Activated T-helper 1 cell treated with anti-CD3 and anti-CD28 coated beads, Interleukin-2, amount 50 U/mL, for 16 hours (primary cell): ENCODE data around the gene TTC39C.

Experiments
- DNase-seq, 2 donors: peaks; one replicate each; pipeline ENCODE4 v3.0.0-alpha.2; 2020; ENCODE audit warnings: low read depth in 1 of 2, low spot score in 1 of 2

Gene TTC39C

GRCh38 chr18:24078391-24078790, 63.8 kb downstream of the TTC39C start:
- DNase-seq: no peak

- no peak for DNase-seq
Observed at GRCh38 chr18:24080861-24081260, 66.3 kb downstream of the TTC39C start.

GRCh38 chr18:24083550-24083949, 69.0 kb downstream of the TTC39C start:
- DNase-seq: no peak

GRCh38 chr18:24086082-24086481, 71.5 kb downstream of the TTC39C start:
- no peak for DNase-seq

- DNase-seq: no peak
Observed at GRCh38 chr18:24089076-24089475, 74.5 kb downstream of the TTC39C start.

- DNase-seq: no peak
Observed at GRCh38 chr18:24089515-24090337, 75.2 kb downstream of the TTC39C start.

GRCh38 chr18:24090876-24091275, 76.3 kb downstream of the TTC39C start:
- DNase-seq: no peak

- DNase-seq: no peak
Observed at GRCh38 chr18:24094561-24094960, 80.0 kb downstream of the TTC39C start.

- no peak for DNase-seq
Observed at GRCh38 chr18:24095976-24096375, 81.4 kb downstream of the TTC39C start.

- no peak for DNase-seq
Observed at GRCh38 chr18:24103320-24104021, 88.9 kb downstream of the TTC39C start.

GRCh38 chr18:24104486-24104885, 89.9 kb downstream of the TTC39C start:
- no peak for DNase-seq

- no peak for DNase-seq
Observed at GRCh38 chr18:24108641-24109040, 94.1 kb downstream of the TTC39C start.

- DNase-seq: no peak
Observed at GRCh38 chr18:24111936-24112335, 97.4 kb downstream of the TTC39C start.

GRCh38 chr18:24112464-24112863, 97.9 kb downstream of the TTC39C start:
- DNase-seq: no peak

- DNase-seq: no peak
Observed at GRCh38 chr18:24112874-24113615, 98.5 kb downstream of the TTC39C start.

GRCh38 chr18:24114924-24115549, 100.5 kb downstream of the TTC39C start:
- DNase-seq: no peak

- no peak for DNase-seq
Observed at GRCh38 chr18:24115628-24116027, 101.1 kb downstream of the TTC39C start.

- DNase-seq: peak; percentile 56 to 57
Observed at GRCh38 chr18:24118750-24119577, 104.4 kb downstream of the TTC39C start.

GRCh38 chr18:24120676-24121075, 106.1 kb downstream of the TTC39C start:
- no peak for DNase-seq

GRCh38 chr18:24121625-24122024, 107.1 kb downstream of the TTC39C start:
- no peak for DNase-seq
